GM21825 (cell line): Measurements from ENCODE around the gene RABGAP1L.
A peak's percentile ranks its signal among the peaks of the same experiment; 100 is the strongest.
"Not testable (repeated sequence)": the region's sequence is repeated elsewhere in the genome, so short reads cannot be mapped to it uniquely, and the experiment has no call there.

Experiments
- ATAC-seq: cut with Tn5 transposase; IDR thresholded peaks from one replicate; pipeline ENCODE4 v1.9.1; 2021; ENCODE audit warnings: mild to moderate bottlenecking, moderate library complexity; ENCODE audit not compliant: unreplicated experiment

RABGAP1L gene

DNA sequence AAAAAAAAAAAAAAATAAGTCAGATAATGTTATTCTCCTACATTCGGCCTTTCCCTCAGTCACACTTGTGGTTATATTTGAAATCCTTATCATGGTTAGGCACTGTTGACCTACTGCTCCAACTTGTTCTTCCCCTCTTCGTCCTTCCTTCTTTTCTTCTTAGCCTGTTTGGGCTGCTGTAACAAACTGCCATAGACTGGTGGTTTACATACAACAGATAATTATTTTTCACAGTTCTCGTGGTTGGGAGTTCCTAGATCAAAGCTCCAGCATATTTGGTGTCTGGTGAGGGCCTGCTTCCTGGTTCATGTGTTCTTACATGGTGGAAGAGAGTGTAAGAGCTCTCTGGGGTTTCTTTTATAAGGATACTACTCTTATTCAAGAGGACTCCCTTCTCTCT is 73.4 kb downstream of the RABGAP1L start:
- no peak for ATAC-seq

- ATAC-seq = not testable (repeated sequence)
Measured at GRCh38 chr1:174238845-174239501, 79.7 kb downstream of the RABGAP1L start.

DNA sequence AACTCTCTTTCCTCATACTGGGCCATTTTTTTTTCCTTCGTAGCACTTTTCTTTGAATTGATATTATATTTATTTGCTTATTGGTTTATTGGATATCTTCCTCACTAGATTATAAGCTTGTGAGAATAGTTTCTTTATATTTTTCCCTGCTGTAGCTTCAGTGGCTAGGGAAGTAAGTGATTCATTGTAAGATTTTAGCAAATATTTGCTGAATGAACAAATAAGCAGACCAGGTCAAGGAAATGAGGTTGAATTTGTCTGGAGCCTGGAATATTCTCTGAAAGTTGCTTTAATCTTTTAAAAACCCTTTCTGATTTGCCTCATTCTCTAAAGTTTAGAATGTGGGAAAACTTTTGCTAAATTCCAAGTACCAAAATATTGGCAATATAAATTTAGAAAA is 80.2 kb downstream of the RABGAP1L start:
- no peak for ATAC-seq

DNA sequence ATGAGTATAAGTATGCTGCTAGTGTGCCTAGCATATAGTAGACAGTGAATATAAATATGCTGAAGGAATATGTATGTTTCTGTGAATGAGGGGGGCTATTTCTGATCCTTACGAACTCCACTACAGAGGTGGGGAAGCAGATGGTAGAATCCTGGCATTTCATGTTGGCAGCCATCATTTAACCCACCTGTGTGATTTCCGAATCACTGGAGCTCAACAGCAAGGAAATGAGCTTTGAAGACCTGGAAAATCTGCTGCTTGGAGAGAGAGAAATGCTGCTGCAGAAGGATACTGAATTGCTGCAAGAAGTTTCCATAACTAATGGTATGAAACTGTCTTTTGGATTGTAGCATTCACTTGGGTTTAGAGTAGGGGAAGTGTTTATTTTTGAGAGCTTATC is 83.5 kb downstream of the RABGAP1L start:
- no peak for ATAC-seq

DNA sequence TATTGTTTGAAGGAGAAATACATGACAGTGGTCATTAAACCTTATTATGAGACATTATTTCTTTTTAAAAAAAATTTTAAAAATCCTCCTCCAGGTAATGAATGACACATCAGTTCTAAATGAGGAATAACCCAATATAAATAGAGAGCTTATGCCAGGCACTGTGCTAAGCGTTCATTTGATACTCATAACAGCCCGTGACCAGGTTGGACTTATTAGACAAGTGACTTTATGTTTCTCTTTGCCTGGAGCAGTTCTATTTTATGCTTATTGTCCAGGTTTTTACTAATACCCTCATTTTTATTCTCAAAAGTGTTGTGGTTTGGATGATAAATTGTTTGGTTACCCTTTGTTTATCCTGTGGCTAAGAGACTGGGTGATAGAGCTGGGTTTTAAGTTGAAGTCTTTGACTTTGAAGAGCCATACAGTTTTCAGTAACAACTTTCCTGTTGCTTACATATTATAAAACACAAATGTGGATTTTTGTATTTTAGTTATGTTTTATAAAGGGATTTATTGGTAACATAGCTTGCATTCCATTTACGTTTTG is 84.2 kb downstream of the RABGAP1L start:
- ATAC-seq = no peak

- no peak for ATAC-seq
Measured at GRCh38 chr1:174244017-174244416, 84.7 kb downstream of the RABGAP1L start.

- no peak for ATAC-seq
Measured at GRCh38 chr1:174247472-174247871, 88.2 kb downstream of the RABGAP1L start.

GRCh38 chr1:174248041-174248440 is 88.7 kb downstream of the RABGAP1L start:
- ATAC-seq = no peak

DNA sequence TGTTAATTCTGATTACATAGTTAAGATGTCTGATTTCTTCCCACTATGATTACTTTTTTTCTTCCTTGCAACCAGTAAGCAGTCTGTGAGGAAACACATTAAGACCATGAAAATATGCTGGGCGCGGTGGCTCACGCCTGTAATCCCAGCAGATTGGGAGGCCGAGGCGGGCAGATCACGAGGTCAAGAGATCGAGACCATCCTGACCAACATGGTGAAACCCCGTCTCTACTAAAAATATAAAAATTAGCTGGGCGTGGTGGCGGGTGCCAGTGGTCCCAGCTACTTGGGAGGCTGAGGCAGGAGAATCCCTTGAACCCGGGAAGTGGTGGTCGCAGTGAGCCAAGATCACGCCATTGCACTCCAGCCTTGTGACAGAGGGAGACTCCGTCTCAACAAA is 97.1 kb downstream of the RABGAP1L start:
- not testable (repeated sequence) for ATAC-seq

- ATAC-seq = no peak
Measured at GRCh38 chr1:174258148-174258550, 98.8 kb downstream of the RABGAP1L start.

- ATAC-seq = peak; percentile 60
Measured at GRCh38 chr1:174262349-174263241, 103.3 kb downstream of the RABGAP1L start.

DNA sequence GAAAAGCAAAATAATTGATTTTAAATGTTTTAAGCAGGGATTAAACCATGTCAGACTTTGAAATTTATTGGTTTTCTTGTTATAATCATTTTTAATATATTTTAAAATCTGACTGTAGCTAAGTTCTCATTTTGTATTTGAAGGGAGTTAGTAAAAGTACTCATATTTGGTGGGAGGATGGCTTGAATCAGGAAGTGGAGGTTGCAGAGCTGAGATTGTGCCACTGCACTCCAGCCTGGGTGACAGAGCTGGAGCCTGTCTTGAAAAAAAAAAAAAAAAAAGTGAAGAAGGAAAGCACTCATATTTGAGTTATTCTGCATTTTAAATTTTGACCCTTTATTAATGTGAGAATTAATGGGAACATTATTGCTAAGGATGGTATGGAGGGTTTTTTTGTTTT is 106.0 kb downstream of the RABGAP1L start:
- ATAC-seq = no peak

DNA sequence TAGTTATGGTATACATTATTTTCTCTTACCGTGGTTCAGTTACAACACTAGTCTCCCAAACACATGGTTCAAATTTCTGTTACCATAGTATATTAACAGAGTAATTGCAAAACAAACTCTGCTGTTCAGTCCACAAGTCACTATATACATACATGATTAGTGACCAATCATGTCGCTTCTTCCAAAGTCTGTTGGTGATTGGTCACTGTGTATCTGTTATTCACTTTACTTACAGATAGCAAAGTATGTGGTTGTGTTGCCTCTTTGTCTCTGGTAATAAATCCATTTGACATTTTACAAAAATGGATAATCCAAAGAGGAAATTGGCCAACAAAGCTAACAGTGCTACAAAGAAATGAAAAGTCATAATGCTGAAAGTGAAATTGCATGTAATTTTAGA is 107.2 kb downstream of the RABGAP1L start:
- ATAC-seq = no peak

- ATAC-seq = no peak
Measured at GRCh38 chr1:174266991-174267612, 107.8 kb downstream of the RABGAP1L start.

DNA sequence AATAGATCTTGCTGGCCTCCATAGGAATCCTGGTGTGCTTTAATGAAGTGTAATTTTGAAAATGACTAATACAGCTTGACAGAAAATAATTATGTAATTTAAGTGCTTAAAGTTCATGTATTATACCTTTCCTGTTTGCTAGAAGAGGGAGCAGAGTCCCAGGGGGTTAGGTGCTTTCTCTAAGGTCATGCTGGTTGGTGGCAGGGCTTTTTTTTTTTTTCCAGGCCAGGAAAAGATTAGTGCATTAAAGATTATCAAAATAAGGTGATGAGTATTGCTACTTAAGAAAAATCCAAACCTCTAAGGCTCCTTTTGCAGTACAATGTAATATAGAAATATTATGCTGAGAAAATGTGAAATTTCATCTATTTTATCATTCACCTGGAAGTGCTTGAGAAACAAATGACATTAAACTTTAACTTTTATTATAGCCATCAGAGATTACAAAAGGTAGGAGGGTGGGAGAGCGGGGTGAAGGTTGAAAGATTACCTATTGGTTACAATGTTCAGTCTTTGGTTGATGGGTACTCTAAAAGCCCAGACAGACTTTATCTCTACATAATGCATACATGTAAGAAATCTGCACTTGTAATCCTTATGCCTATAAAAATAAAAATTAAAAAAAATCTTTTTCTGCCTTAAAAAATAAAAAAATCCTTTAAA is 110.8 kb downstream of the RABGAP1L start:
- ATAC-seq = no peak

DNA sequence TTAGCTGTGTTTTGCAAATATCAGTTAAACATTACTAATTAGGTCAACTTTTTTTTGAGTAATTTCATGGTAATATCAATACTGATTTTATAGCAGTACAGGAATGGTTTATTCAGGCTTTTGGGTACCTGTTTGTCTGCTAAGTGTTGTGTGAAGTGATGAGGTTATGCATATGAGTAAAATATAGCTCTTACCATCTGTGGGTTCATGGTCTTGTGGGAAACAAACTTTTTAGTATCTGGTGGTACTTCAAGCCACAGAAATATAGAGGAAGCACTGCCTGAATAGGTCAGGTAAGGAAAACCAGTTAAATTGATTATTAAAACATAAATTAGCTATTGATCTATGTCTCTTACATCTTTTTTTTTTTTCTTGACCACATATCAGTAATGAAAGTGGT is 113.9 kb downstream of the RABGAP1L start:
- ATAC-seq = no peak

DNA sequence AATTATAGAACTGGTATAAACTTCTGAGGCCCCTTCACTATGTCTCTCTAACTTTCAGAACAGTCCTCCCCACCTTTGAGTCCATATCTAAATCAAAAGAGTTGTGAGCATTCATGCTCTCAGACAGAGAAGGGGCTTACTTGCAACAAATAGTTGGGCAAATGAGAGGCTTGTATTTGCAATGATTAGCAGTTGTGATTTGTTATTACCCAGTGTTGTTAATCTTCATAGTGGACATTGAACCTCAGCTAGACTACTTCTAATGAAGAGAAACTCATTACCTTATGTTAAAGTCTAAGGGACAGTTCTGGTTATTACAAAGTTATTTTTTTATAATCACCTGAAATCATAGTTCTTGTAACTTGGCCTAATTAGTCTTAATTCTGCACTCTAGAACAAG is 114.5 kb downstream of the RABGAP1L start:
- no peak for ATAC-seq

DNA sequence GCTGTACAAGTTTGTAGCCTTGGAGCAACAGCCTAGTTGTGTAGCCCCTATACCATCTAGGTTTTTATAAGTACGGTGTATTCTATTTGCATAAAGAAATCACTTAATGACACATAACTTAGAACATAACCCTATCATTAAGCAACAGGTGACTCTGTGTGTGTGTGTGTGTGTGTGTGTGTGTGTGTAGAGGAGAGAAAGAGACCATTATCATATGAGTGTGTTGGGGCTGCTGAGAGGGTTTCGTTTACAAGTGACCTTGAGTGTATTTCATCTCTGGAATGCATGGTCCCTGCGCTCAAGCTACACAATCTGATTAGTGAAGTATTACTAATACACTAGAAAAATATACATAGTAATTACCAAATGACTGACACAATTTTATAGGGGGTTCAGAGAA is 115.1 kb downstream of the RABGAP1L start:
- ATAC-seq = no peak

DNA sequence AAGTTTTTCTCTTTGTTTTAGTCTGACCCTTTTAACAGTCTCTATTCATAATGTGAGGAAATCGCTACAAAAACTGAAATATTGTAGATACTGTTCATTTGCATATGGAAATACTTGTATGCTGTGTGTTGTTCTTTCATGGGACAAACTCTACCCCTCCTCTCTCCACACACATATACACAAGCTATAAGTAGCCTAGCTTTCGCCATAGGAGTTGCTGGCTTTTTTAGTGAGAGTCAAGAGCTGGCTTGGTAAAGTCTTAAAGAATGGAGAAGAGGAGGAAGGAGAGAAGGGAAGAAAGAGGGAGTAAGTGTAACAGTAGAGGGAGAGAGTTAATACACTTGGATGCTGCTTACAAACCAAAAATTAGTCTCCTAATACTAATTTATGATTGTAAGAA is 115.6 kb downstream of the RABGAP1L start:
- ATAC-seq = no peak

DNA sequence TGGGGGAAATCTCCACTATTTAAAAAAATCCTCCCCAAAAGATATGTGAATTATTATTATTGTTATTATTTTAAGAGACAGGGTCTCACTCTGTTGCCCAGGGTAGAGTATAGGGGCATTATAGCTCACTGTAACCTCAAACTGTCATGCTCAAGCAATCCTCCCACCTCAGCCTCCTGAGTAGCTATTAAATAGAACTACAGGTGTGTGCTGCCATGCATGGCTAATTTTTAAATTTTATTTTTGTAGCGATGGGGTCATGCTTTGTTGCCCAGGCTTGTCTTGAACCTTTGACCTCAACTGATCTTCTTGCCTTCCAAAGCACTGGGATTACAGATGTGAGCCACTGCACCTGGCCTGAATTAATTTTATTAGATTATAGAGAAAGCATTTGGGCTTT is 116.8 kb downstream of the RABGAP1L start:
- ATAC-seq = no peak

DNA sequence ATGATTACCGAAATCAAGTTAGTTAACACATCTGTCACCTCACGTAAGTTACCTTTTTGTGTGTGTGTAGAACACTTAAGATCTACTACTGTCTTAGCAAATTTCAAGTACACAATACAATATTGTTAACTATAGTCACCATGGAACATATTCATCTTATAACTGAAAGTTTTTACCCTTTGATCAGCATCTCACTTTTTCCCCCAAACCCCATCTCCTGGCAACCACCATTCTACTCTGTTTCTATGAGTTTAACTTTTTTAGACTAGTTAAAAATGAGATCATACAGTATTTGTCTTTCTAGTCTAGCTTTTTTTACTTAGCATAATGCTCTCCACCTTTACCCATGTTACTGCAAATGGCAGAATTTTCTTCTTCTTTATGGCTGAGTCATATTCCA is 124.7 kb downstream of the RABGAP1L start:
- ATAC-seq = no peak
